ENCODE data around the gene TMEM204.

Gene TMEM204

DNA sequence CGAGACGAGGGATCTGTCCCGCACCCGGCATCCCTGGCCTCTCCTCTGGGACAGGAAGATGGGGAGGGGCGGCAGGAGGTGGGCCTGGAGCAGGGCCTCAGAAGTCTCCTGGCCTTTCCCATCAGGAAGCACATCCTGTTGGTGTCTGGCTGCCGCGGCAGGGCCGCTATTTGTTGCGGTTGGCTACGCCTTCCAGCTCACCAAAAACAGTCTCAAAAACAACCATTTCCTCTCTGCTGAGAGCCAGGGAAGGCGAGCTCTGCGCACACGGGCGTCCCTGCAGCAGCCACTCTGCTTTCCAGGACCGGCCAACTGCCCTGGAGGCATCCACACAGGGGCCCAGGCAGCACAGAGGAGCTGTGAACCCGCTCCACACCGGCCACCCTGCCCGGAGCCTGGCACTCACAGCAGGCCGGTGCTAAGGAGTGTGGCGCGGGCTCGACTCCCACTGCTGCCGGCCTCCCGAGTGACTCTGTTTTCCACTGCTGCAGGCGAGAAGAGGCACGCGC is at the start of gene TMEM204:
Gene TMEM204, plus strand, starts transcription at position 224 of the 509 bp plus-strand sequence. CDS start 610 bp downstream, outside the sequence.
- DNase-seq, result no peak

DNA sequence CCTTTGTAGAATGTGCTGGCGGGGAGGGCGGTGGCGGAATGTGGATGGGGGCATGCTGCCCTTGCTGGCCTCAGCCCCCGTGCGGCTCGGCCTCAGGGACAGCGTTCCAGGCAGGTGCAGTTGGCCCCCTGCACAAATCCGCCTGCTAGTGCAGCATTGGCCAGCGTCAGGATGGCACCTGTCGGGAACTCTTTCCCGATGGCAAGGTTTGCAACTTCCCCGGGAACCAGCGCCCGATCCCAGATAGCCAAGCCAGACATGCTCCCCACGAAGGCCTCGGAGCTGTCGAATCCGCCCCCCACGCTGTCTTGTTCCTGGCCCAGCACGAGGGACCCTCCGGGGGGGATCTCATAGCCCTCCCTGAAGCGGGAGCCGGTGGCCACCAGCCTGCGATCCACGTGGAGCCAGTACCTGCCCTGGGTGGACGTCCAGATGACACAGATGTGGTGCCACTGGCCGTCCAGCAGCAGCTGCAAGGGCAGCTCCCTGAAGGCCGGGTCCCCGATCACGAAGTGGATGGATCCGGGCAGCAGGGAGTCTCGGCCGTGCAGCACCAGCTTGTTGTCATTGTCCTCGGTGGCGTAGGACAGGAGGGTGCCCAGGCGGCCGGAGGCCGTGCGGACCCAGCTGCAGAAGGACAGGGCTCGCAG is 47.5 kb upstream of the TMEM204 start:
- DNase-seq, result no peak

DNA sequence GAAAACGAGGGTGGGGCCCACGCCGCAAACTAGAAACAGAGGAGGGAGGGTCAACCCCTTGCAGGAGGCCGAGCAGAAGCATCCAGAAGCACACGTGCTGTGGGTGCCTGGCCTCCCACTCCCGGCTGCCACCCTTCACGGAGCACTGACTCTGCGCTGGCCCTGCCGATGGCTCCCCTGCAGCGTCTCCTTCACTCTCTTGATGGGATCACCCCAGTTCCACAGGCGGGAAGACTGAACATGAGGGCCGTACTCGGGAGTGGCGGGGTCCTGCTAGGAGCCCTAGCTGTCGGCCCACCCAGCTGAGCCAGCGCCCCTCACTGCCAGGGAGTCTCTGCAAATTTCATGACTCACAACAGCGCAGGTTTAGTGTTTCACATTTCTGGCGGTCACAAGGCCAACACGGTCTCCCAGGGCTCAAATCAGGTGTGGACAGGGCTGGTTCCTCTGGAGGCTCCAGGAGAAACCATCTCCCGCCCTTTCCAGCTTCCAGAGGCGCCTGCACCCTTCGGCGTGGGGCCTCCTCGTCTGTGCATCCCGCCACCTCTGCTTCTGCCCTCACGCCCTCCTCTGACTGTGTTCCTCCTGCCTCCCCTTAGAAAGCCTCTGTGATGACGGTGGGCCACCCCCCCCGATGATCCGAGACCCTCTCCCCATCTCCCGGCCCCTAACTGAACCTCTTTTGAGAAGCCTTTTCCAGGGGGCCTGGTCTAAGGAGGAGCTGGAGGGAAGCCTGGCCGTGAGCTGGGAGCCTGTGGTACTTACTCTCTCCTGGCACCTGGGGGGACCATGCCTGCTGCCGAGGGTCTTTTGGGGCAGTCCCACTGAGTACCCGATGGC is 46.7 kb upstream of the TMEM204 start:
- no peak for DNase-seq

DNA sequence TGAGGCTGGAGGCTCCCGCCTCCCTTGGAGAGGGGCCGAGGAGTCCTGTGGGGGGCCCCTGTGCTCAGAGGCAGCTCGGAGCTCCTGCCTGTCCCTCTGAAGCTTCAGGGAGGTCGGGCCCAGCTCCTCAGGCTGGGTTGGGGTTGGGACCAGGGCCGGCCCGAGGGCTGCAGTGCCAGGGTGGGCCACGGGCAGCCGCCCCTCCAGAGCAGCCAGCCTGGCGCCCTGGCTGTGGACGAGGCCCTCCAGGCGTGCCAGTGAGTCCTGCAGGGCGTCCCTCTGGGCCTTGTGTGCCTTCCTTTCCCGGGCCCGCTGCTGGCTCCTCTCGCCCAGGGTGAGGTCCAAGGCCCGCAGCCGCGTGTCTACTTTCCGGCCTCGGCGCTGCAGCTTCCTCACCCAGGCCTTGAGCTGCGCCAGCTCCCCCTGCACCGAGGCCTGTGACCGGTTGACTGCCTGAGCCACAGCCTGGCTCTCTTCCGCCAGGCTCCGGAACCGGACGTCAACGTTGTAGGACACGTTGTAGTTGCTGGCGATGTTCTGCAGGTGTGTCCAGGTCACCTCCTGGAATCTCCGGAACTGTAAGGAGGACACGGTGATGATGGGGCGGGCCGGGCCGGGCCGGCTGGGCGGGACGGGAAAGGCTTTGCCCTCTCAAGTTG is 45.9 kb upstream of the TMEM204 start:
- no peak for DNase-seq

DNA sequence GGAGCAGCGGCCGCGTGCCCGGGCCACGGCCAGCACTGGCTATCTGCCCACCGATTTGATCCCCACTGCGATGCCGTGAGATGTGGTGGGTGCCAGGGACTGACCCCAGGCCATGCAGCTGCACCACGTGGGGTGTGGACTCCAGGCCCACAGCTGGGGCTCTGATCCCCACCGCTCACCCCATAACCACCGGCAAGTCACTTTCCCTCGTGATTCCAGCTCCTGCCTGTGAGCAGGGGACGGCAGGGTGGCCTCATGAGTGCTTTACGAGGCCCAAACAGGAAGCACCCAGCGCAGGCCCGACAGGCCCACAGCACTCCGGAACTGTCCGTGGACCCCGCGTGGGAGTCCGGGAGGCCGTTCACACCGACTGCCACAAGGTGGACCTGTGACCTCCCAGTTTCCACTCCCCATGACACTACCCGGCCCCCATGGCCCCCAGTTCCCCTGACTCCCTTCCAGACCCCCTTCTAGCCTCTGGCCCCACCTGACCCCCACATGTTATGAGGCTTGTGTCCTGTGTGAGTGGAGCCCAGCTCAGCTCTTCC is 45.3 kb upstream of the TMEM204 start:
- no peak for DNase-seq

DNA sequence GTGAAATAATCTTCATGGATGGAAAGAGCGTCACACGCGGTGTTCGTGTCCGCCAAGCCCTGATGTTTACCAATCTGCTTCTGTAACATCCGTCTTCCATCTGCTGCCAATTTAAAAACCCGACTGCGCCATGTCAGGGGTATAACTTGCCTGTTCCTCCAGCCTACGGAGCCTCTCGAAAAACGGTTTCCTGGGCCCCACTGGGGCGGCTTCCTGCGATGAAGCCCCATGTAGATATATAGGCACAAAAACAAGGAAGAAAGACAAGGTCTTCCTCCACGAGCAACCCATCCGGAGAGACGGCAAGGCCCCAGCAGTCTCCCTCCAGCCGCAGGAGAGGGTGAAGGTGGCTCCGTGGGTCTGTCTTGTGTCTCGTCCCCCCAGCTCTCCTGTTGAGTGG is 44.8 kb upstream of the TMEM204 start, which contains the start of gene PTX4:
Gene PTX4, minus strand, starts transcription at position 326 of the 400 bp plus-strand sequence. Its CDS starts 35 bp downstream, at position 291.
- no peak for DNase-seq

DNA sequence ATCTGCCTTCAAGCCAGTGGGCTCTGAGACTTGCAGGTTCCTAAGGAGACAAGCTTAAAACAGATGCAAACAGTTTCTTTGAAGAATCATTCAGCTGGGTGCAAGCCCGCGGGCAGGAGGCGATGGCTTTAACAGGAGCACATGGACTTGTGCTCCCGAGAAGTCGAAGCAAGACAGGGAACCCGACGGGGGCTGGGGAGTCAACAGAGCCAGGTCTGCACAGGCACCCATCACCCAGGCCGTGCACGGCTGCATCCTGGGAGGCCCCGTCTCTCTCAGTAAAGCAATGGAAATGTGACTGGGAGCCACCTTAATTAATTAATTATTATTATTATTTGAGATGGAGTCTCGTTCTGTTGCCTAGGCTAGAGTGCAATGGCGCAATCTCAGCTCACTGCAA is 44.4 kb upstream of the TMEM204 start:
- DNase-seq, result no peak

DNA sequence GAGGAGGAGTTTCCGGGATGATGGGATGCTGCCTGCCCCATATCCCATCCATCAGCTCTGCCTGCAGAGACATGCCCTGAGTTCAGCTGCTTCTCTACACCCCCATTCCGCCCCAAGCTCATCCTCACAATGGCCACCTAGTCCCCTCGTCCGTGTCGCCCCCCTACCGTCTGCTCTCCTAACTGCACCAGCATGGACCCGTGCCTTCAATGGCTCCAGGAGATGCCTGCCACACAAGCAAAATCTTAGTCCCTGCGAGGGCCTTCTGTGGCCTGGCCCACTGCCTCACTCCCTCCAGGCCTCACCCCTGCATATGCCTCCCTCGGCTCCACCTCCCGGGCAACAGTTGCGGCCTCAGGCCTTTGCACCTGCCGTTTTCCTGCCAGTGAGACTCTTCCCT is 42.1 kb upstream of the TMEM204 start:
- DNase-seq, result no peak

DNA sequence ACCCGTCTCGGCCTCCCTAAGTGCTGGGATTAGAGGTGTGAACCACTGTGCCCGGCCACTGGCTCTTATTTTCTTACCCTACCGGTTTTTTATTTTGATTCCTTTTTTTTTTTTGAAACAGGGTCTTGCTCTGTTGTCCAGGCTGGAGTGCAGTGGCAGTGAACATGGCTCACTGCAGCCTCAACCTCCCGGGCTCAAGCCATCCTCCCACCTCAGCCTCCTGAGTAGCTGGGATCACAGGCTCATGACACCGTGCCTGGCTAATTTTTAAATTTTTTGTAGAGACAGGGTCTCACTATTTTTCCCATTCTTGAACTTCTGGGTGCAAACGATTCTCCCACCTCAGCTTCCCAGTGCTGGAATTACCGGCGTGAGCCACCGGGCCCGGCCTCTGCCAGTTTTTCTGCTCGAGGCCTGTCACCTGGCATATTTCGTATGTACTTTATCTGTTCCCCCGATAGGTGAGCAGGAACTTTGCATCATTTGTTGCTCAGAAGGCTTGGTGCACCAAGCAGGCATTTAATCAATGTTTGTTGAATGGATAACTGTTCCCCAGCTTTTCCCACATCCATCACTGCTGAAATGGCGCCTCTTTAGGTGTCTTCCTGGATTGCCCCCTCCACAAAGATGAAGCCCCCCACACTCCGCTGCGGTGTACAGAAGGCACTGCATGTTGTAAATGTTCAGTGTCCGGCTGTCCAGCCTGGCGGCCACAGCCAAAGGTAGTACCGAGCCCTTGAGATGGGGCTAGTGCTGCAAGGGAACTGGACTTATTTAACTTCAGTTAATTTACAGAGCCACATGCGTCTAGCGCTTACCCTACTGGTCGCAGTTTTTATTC is 41.2 kb upstream of the TMEM204 start:
- DNase-seq, result no peak

DNA sequence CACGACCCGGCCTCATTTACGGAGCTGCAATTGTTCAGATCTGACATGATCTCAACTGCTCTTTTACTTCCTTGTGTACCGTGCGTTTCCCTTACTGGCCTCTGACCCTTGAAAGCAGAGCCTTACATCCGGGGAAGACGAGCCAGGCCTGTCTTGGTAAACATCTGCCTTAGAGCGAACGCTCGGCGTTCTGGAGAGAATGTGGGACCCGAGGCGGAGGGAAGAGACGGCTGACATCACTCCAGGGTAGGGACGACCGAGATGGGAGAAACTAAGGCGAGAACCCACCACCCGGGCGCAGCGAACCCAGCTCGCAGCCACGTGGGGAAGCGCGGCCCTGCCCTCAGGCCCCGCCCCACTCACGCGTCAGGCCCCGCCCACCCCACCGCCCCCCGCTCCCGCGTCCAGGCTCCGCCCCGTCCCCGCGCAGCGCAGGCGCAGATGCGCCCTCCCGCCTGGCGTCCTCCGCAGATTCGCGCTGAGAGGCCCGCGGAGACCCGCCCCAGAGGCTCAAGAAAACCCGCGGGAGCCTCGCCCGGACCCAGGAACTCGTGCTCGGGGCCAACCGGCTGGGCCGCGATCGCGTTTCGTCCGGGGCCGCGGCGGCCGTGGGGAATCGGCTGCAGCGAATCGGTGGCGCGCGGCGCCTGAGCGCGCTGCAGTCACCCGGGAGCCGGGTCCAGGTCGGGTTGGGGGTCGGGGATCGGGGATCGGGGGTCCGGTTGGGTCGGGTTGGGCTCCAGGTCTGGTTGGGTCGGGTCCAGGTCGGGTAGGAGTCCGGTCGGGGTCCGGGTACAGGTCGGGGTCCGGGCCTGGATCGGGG is 40.3 kb upstream of the TMEM204 start, which contains the start of gene TELO2:
Gene TELO2, plus strand, starts transcription at position 438 of the 823 bp plus-strand sequence. CDS start 922 bp downstream, outside the sequence.
- peak; percentile 79 for DNase-seq

DNA sequence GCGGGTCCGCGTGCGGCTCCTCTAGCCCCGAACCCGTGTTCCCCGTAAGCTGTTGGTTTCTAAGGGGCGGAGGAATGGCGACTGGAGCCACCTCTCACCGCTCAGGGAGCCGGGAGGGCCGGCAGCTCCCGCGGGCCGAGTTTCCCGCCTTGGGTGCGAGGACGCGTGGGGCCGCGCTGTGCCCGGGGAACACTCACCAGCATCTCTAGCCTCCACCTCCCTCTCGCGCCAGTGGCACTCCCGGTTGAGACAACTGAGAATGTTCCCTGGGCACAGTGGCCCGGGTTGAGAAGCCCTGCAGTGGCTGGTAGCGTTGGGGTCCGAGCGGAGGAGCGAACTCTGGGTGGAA is 39.7 kb upstream of the TMEM204 start:
- DNase-seq, result no peak

DNA sequence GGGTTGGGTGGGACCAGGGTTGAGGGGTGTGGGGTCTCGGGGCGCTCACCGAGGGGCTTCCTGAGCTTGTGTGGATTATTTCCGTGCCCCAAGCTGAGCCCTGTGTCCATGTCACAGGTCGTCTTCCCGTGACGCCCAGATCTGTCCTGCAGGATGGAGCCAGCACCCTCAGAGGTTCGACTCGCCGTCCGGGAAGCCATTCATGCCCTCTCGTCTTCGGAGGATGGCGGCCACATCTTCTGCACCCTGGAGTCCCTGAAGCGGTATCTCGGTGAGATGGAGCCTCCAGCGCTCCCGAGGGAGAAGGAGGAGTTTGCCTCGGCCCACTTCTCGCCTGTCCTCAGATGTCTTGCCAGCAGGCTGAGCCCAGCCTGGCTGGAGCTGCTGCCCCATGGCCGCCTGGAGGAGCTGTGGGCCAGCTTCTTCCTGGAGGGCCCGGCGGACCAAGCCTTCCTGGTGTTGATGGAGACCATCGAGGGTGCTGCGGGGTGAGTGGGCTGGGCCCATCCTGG is 39.3 kb upstream of the TMEM204 start:
- DNase-seq, result no peak

DNA sequence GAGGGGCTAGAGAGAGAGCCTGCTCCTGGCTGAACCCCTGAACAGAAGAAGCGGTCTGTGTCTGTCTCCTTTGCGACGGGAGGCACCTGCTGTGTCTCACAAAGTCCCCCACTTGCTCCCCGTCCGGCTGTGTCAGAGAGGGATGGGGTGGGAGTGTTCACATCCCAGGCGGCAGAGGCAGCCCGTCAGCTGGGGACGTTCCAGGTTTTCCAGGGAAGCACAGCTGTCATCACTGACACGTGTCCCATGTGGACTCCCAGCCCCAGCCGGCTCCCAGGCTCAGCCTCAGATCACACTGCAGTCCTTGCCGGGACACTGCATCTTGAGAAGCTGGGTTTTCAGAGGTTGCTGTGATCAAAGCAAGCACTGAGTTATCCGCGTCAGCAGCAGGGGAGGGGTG is 38.8 kb upstream of the TMEM204 start:
- DNase-seq, result no peak

DNA sequence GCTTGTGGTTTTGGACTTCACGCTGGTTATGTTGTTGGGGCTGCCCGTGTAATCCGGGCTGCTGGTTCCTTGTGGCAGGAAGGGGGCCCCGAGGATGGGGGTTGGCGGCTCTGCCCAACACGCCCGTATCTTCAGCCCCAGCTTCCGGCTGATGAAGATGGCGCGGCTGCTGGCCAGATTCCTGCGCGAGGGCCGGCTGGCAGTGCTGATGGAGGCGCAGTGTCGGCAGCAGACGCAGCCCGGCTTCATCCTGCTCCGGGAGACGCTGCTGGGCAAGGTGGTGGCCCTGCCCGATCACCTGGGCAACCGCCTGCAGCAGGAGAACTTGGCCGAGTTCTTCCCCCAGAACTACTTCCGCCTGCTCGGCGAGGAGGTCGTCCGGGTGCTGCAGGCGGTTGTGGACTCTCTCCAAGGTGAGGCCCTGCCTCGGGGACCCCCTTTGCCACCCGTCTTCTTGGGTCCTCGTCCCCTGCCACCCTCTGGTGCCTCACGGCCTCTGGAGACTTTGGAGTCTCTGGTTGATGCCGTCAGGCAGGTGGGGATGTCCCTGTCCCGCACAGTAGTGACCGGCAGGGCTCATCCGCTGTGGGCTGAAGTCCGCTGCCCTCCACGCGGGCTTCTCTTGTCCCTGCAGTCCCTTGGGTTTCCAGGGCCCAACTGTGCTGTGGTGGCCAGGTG is 38.1 kb upstream of the TMEM204 start:
- DNase-seq, result no peak

DNA sequence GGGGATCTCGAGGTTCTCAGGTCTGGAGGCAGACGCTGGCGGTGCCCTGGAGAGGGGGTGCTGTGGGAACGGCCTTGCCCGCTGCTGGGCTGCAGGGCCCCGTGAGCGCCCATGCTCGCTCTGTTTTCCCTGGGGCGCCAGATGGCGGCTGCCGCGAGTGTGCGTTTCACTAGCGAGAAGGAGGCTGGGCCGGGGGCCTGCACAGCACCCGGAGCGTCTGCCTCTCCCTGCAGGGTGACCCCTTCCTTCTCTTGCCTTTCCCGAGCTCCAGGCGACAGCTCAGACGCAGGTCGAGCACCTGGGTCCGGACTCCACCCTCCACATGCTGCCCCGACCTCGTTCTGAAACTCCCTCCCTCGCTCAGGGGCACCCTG is 37.6 kb upstream of the TMEM204 start:
- DNase-seq, result no peak

DNA sequence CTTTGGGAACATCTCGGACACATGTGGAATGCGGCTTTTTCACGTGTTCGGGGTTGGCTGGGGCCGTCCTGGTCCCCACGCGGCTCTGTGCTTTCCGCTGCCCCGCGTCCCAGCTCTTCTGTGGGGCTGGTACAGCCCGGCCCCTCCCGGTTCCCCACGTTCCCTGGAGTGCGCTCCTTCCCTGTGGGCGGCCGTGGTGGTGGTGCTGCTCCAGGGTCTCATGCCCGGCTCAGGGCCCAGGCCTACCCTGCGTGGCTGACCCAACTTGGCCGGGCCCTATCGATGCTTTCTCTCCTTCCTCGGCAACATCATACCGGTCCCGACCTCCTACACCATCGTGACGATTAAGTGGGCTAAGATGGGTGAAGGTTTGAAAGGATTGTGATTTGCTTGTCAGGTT is 37.0 kb upstream of the TMEM204 start:
- no peak for DNase-seq

DNA sequence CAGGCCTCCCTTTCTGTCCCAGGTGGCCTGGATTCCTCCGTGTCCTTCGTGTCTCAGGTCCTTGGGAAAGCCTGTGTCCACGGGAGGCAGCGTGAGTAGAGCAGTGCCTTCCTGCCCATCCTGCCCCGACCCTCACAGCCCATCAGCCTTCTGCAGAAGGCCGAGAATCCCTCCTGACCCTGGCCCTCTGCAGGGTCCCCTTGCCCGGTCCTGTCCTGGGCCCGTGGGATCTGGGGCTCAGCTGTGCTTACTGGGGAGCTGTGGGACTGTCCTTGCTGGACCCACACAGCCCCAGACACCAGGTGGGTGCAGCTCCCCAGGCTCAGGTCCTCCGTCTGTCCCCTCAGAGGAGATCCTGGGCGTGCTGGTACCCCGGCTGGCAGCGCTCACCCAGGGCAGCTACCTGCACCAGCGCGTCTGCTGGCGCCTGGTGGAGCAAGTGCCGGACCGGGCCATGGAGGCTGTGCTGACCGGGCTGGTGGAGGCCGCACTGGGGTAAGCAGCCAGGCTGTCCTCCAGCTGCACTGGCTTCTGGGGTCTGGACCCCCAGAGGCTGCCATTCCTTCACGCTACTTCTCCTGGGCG is 36.4 kb upstream of the TMEM204 start:
- DNase-seq, result no peak

DNA sequence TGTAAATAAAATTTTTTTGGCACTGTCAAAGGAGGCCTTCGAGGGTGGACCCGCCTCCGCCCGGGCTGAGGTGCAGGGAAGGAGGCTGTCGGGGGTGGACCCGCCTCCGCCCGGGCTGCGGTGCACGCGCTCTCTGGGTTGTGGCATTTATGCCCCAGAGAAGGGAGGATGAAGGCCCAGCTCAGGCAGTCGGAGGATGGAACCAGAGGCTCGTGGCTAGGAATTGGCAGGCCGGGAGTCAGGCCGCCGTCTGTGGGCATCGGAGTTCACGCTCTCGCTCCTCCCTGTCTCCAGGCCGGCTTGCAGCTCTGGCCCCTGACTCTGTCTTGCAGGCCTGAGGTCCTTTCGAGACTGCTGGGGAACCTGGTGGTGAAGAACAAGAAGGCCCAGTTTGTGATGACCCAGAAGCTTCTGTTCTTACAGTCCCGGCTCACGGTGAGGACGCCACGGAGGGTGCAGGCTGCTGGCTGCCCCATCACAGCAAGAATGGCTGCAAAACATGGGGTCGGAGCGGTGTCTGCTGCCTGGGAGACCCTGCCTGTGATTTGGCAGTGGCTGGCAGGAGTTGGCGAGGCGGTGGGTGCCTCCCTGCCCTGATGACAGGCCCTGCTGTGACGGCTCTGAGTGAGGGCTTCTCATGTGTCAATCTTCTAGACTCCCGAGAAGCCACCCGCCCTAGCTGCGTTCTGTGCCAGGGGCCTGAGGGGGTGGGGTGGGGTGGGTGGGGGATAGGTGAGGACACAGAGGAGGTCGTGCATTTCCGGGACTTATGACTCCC is 34.4 kb upstream of the TMEM204 start:
- no peak for DNase-seq

DNA sequence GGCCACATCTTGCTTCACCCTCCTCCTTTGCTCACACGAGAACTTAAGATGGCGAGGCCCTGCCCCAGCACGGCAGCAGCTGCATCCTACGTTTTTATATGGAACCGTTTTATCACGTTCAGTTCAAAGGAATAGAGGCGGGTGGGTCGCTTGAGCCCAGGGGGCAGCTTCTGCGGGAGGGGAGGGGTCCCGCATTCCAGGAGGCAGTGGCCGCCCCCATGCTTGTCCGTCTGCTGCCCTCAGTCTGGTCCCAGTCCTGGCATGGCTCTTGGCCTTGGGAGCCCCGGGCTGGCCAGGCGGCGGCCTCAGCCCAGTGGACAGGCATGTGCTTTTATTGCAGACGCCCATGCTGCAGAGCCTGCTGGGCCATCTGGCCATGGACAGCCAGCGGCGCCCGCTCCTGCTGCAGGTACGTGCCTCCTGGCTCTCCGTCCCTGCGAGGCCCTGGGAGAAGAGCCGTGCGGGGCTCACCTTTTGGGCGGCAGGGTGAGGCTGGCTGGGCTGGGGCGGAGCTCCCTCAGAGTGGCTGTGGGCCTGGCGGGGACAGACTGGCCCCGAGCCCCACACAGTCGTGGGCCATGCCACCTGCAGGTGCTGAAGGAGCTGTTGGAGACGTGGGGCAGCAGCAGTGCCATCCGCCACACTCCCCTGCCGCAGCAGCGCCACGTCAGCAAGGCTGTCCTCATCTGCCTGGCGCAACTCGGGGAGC is 33.6 kb upstream of the TMEM204 start:
- no peak for DNase-seq
